Activated CD4-positive, alpha-beta T cell treated with anti-CD3 and anti-CD28 coated beads, Interleukin-2, amount 10 ng/mL, durations not matched to agents 24 days and 14 days (primary cell): ENCODE data around the gene ROCK2. TPM values are rescaled to one million over a fixed set of nuclear protein-coding genes. Genes with fewer than 3 reads are reported as not detected.
"Not testable (repeated sequence)": the region's sequence is repeated elsewhere in the genome, so short reads cannot be mapped to it uniquely, and the experiment has no call there.

ENCODE experiments used
- DNase-seq: peaks from one replicate; pipeline ENCODE4 v3.0.0; 2022
- H3K27ac Mint-ChIP-seq: one replicate; pipeline ENCODE4 v1.8.0; 2022; ENCODE audit warnings: mild to moderate bottlenecking, mixed read lengths
- H3K27me3 Mint-ChIP-seq: one replicate; pipeline ENCODE4 v1.8.0; 2022; ENCODE audit warnings: mixed read lengths
- H3K36me3 Mint-ChIP-seq: one replicate; pipeline ENCODE4 v1.8.0; 2022; ENCODE audit warnings: low read depth, mild to moderate bottlenecking, mixed read lengths
- H3K4me1 Mint-ChIP-seq: one replicate; pipeline ENCODE4 v1.8.0; 2021; ENCODE audit warnings: mixed read lengths
- H3K4me3 Mint-ChIP-seq: one replicate; pipeline ENCODE4 v1.8.0; 2022; ENCODE audit warnings: mild to moderate bottlenecking, moderate library complexity, mixed read lengths
- H3K9me3 Mint-ChIP-seq: one replicate; pipeline ENCODE4 v1.8.0; 2021; ENCODE audit warnings: mixed read lengths
- intact Hi-C: fragments of 100-400 bp; cut with micrococcal nuclease; formaldehyde crosslinking; loops from one replicate; pipeline ENCODE4 v1.15.1; 2023
- total RNA-seq: library from RNA; stranded (reverse); gene quantifications from 2 replicates; pipeline ENCODE4 v1.2.3, GENCODE V29; 2022

Gene ROCK2
- total RNA-seq, 1 donor from 2014 or later, result 24.4 TPM

DNA sequence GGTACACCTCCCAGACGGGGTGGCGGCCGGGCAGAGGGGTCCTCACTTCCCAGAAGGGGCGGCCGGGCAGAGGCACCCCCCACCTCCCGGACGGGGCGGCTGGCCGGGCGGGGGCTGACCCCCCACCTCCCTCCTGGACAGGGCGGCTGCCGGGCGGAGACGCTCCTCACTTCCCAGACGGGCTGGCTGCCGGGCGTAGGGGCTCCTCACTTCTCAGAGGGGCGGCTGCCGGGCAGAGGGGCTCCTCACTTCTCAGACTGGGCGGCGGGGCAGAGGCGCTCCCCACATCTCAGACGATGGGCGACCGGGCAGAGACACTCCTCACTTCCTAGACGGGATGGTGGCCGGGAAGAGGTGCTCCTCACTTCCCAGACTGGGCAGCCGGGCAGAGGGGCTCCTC is 179.4 kb downstream of the ROCK2 start:
- H3K4me3 Mint-ChIP-seq, H3K9me3 Mint-ChIP-seq, H3K4me1 Mint-ChIP-seq, DNase-seq, intact Hi-C loops, H3K36me3 Mint-ChIP-seq, H3K27ac Mint-ChIP-seq, H3K27me3 Mint-ChIP-seq: not testable (repeated sequence)

DNA sequence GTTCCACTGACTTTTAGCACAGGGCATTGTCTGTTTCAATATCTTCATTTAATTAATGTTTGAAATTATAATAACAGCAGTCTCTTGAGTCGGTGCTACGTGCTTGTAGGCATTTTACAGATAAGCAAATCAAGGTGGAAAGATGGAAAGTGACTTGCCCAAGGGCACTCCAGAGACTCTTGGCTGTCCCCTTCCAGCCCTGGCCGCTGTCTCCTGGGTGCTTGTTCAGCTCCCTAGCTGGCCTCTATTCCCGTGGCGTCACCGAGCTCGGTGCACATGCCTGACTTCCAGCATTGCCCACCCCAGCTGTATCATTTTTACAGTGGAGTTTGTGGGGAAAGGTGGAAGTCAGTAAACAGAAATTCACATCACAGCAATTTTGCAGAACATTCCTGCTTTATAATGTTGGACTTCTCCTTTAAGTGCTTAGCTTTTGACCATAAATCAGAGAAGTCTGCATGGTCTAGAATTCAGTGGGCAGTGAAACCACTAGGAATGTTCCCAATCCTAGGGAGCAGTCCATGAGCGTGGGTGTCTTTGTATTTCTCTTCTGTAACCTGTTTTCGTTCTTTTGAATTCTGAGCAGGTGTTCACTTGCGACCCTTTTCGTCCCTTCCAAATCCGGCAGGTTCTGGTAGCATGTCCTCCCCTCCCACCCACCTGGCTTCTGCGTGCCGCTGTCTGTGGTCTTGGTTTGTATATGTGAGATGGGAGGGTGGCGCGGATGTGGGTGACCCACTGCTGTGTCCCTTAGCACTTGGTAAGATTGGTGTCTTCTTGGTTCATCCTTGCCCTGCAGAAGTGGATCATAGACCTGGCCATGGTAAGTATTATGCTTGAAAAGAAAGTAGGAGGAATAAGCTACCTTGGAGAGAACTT is 180.8 kb downstream of the ROCK2 start:
- Mint-ChIP-seq H3K36me3 (peaks cover 3% of the 10 kb centered on the region), H3K9me3 (no peaks in the 10 kb centered on the region), H3K27ac (no peak overlapping the region), H3K4me3 (no peak overlapping the region), H3K27me3 (no peaks in the 10 kb centered on the region), H3K4me1 (peaks cover 7% of the 10 kb centered on the region)
- no peak for DNase-seq
- intact Hi-C loops, result no loop called here

DNA sequence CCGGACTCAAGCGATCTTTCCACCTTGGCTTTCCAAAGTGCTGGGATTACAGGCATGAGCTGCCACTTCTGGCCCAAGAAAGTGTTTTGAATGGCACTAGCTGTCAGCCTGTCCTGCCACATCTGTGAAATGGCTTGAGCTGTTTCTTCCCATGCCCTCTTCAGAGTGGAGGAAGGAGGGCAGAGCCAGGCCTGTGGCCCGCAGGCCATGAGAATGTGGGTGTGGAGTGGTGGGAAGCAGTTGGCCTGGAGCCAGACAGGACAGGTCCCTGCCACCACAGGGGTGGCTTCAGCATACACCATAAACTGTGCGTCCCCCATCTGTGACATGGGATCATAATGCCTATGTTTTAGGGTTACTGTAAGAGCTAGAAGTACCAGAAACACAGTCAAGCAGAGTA is 182.7 kb downstream of the ROCK2 start:
- no peak overlapping the region for H3K4me3 Mint-ChIP-seq

DNA sequence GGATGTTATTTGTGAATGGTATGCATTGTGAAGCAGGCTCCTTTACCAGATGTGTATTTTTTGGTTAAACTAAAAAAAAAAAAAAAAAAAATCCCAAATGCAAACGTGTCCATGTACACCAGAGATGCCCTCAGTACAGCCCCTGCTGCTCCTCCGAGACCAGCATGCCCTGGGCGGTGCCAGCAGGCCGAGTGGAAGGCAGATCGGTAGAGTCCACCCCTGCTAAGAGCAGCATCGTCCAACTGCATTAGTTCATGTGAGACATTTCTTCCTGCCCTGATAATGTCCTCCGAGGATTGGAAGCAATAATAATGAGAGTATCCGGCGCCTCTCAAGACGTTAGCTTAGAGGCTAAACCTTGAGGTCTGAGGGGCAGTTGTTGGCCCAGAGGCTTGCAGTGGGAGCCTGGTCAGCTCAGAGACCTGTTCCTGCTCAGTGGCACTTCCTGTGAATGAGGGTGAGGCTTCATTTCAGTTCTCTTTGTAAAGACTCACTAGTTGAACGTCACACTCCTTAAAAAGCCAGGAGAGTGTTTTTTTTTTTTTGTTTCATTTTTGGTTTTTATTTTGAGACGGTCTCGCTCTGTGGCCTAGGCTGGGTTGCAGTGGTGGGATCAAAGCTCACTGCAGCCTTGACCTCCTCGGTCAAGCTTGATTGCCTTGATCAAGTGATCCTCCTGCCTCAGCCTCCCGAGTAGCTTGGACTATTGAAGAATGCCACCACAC is 183.5 kb downstream of the ROCK2 start:
- no peaks in the 10 kb centered on the region for H3K9me3 Mint-ChIP-seq

More for the DNA sequence above, 182.7 kb downstream of the ROCK2 start:
- no peaks in the 10 kb centered on the region for H3K27me3 Mint-ChIP-seq
- peaks cover 7% of the 10 kb centered on the region for H3K4me1 Mint-ChIP-seq
- intact Hi-C loops, result no loop called here
- no peak for DNase-seq
- peaks cover 3% of the 10 kb centered on the region for H3K36me3 Mint-ChIP-seq
- no peak overlapping the region for H3K27ac Mint-ChIP-seq
- H3K9me3 Mint-ChIP-seq, result no peaks in the 10 kb centered on the region

DNA sequence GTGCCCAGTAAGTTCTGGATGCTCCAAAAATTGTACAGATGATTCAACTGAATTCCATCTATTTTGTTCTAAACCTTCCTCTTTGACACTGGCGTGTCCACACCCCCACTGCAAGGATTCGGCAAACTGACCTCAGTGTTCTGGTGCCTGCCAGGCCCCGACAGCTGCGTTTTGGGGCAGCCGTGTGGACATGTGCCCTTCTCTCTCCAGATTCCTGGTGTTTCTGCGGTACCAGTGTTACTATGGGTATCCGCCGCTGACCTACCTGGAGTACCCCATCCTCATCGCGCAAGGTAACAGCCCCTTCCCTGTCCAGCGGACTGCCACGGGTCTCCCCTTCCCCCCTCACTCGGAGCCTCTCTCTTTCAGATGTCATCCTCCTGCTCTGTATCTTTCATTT is 184.2 kb downstream of the ROCK2 start:
- peaks cover 11% of the 10 kb centered on the region for H3K4me1 Mint-ChIP-seq
- peaks cover 3% of the 10 kb centered on the region for H3K36me3 Mint-ChIP-seq
- DNase-seq, result no peak
- no peaks in the 10 kb centered on the region for H3K27me3 Mint-ChIP-seq
- H3K9me3 Mint-ChIP-seq, result no peaks in the 10 kb centered on the region
- intact Hi-C loops, result no loop called here
- no peak overlapping the region for H3K4me3 Mint-ChIP-seq
- H3K27ac Mint-ChIP-seq, result peak overlapping the region; percentile 85

More for the DNA sequence above, 183.5 kb downstream of the ROCK2 start:
- intact Hi-C loops, result no loop called here
- Mint-ChIP-seq H3K4me3 (peak overlapping the region; percentile 17), H3K27me3 (no peaks in the 10 kb centered on the region), H3K27ac (peak overlapping the region; percentile 85), H3K4me1 (peaks cover 10% of the 10 kb centered on the region), H3K36me3 (peaks cover 3% of the 10 kb centered on the region)
- DNase-seq, result peak; percentile 74

DNA sequence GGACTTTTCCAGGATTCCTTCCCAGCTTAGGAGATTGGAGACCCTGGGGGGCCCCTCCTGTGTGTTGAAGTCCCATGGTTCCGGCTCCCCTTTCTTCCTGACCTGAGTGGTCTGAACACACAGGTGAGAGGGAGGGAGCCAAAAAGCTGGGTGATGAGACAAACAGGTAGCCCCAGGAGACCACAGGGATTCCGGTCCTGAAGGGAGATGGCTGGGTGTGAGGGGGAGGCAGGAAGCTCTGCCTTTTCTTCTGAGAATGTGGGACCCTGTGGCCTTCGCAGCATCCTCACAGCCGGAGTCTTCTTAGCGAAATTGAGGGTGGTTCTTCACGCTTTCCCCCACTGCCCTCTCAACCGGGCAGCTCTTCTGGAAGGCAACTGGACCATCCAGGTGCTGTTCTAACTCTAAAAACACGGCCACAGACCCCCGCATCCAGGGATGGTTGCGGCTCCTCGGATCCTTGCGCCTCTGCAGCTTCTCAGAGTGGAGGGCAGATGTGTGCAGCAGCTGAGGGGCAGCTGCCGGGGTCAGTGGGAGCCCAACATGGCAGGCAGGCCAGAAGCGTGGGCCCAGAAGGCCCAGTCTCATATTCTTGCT is 184.8 kb downstream of the ROCK2 start:
- intact Hi-C loops, result no loop called here
- no peaks in the 10 kb centered on the region for H3K27me3 Mint-ChIP-seq
- DNase-seq, result no peak
- H3K27ac Mint-ChIP-seq, result no peak overlapping the region
- no peaks in the 10 kb centered on the region for H3K9me3 Mint-ChIP-seq
- H3K4me3 Mint-ChIP-seq, result no peak overlapping the region
- peaks cover 12% of the 10 kb centered on the region for H3K4me1 Mint-ChIP-seq
- H3K36me3 Mint-ChIP-seq, result peaks cover 3% of the 10 kb centered on the region

DNA sequence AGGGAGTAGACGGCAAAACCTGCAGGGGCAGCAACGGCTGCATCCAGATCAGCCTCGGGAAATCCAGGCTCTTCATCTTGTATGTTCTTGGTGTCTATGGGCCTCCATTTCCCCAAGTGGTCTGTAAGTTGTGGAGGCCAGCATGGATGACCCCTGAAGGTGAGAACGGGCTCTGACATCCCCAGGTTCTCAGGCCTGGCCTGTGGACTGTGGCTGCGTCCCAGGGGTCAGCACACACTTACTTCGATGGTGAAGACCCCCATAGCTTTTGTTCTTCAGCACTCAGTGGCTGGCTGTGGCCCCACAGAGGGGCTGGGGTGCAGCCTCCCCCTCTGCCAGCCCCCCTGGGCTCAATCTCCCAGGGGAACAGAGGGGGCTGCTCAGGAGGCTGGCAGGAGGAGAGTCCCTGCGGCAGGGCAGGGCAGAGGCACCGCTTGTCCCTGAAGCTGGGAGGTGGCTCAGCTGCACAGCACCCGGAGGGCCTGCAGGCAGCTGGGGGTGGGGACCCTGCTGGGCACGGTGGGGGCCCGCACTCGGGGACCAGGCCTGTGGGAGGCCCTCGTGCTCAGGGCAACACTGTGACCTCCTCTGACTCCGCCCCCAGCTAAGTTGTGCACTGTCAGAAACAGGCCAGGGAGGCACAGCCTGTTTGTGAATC is 185.4 kb downstream of the ROCK2 start:
- no peak for DNase-seq
- intact Hi-C loops, result no loop called here

DNA sequence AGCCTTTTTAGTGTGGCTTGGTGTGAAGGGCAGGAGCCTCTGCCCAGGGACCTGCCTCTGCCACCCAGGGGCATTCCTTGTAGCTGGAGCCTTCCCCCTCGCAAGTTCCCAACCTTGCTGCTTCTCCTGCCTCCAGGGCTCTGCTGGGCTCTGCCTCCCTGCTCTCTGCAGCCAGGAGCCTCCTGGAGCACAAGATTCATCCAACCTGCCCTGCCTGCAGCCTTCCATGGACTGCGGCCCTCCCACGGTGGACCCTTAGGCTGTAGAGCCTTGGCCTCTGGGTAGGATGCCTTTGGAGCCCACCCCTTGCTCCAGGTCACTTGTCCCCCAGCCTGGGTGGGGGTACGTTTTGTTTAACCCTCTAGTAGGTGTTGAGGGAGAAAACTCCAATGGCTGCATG is 186.7 kb downstream of the ROCK2 start:
- peaks cover 14% of the 10 kb centered on the region for H3K4me1 Mint-ChIP-seq
- intact Hi-C loops, result no loop called here
- H3K27ac Mint-ChIP-seq, result no peak overlapping the region
- no peaks in the 10 kb centered on the region for H3K9me3 Mint-ChIP-seq
- no peak overlapping the region for H3K4me3 Mint-ChIP-seq
- no peaks in the 10 kb centered on the region for H3K36me3 Mint-ChIP-seq
- H3K27me3 Mint-ChIP-seq, result peaks cover 1% of the 10 kb centered on the region
- no peak for DNase-seq

More for the DNA sequence above, 185.4 kb downstream of the ROCK2 start:
- no peak overlapping the region for H3K4me3 Mint-ChIP-seq
- H3K9me3 Mint-ChIP-seq, result no peaks in the 10 kb centered on the region
- peaks cover 3% of the 10 kb centered on the region for H3K36me3 Mint-ChIP-seq
- no peak overlapping the region for H3K27ac Mint-ChIP-seq
- H3K27me3 Mint-ChIP-seq, result no peaks in the 10 kb centered on the region
- peaks cover 15% of the 10 kb centered on the region for H3K4me1 Mint-ChIP-seq

DNA sequence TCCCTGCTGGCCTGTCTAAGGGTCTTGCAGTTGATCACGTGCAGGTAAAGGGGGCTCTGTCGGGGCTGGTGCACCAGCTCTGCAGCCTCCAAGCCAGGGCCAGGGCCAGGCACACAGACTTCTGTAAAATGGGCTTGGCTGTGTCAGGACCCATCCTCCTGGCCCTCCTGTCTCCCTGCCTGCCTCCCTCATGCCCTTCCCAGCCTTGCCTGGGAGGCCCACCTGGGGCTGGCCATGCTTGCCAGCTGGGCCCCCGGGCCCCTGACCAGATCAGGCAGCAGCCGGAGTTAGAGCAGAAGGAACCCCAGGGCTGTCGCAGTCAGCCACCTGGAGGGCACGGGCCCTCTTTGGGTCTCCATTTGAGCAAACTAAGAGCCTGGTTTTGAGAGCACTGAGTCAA is 187.1 kb downstream of the ROCK2 start:
- Mint-ChIP-seq H3K4me3 (no peak overlapping the region), H3K27ac (no peak overlapping the region)

DNA sequence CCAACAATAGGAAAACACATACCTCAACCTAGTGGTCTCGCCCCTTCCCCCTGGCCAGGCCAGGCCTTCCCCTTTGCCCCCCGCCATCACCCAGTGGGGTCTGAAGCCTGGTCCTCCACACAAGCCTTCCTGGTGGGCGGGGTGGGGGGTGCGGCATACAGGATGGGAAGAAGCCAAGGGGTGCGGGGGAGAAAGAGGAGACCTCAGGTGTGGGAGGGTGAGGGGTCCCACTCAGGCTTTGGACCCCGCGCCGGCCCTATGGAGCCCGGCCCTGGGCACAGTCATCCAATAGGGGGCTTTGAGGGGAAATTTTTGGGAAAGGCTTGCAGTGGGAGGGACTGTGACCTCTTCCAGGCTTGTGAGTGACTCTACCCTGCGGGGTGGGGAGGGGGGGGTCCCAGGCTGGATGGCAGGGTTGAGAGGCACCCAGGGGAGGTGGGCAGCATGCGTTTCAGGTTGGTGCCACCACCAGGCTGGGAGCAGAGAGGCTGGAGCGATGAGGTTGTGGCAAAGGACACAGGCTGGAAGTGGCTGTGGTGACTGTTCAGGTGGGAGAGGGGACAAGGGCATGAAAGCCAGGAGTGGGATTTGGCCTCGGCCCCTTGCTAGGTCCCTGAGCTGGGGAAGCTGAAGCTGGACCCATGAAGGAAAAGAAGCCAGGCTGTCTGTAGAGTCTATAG is 187.9 kb downstream of the ROCK2 start:
- H3K27ac Mint-ChIP-seq, result no peak overlapping the region
- no peak for DNase-seq
- no peaks in the 10 kb centered on the region for H3K36me3 Mint-ChIP-seq

More for the DNA sequence above, 187.1 kb downstream of the ROCK2 start:
- Mint-ChIP-seq H3K27me3 (peaks cover 2% of the 10 kb centered on the region), H3K36me3 (no peaks in the 10 kb centered on the region), H3K4me1 (peaks cover 14% of the 10 kb centered on the region), H3K9me3 (no peaks in the 10 kb centered on the region)
- intact Hi-C loops, result no loop called here
- no peak for DNase-seq

DNA sequence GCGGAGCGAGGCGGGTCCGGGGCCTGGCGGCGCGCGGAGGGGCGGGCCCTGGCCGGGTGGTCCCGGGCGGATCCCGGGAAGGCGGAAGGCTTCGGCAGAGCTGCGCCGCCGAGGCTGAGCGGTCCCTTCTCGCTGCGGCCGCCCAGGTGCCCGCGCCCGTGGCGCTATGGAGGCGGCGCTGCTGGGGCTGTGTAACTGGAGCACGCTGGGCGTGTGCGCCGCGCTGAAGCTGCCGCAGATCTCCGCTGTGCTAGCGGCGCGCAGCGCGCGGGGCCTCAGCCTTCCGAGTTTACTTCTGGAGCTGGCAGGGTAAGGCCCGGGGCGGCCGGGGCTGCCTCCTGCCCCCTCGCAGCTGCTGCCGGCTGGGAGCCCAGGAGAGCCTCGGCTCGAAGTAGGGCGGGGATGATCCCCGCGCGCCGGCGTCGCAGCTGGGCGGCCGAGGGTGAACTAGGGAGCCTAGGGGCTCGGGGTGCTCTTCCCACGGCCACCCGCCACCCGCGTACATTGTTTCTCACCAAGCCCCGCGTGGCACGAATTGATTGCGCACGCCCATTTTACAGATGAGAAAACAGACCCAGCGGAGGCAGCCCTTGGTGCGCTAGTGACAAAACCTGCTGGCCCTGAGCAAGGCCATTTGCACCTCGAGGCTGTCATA is 188.9 kb downstream of the ROCK2 start, which contains the start of gene SLC66A3:
TSS of gene SLC66A3 (plus strand) at position 87 of the 655 bp plus-strand sequence. CDS start at position 167, 80 bp downstream.
- H3K9me3 Mint-ChIP-seq, result no peaks in the 10 kb centered on the region
- H3K27ac Mint-ChIP-seq, result peak within 1 kb of the TSS; percentile 88
- no peaks in the 10 kb centered on the region for H3K36me3 Mint-ChIP-seq
- peaks cover 8% of the 10 kb centered on the region for H3K27me3 Mint-ChIP-seq
- peaks cover 8% of the 10 kb centered on the region for H3K4me1 Mint-ChIP-seq
- H3K4me3 Mint-ChIP-seq, result peak within 1 kb of the TSS; percentile 86
- intact Hi-C loops, result loop anchor here (1.0 kb wide), 4 partner anchors 23 to 429 kb away; partner anchors contain the start of genes E2F6 and ROCK2
- DNase-seq, result no peak

More for the DNA sequence above, 187.9 kb downstream of the ROCK2 start:
- Mint-ChIP-seq H3K27me3 (peaks cover 6% of the 10 kb centered on the region), H3K4me3 (peak overlapping the region; percentile 86), H3K9me3 (no peaks in the 10 kb centered on the region), H3K4me1 (peaks cover 14% of the 10 kb centered on the region)
- intact Hi-C loops, result no loop called here

DNA sequence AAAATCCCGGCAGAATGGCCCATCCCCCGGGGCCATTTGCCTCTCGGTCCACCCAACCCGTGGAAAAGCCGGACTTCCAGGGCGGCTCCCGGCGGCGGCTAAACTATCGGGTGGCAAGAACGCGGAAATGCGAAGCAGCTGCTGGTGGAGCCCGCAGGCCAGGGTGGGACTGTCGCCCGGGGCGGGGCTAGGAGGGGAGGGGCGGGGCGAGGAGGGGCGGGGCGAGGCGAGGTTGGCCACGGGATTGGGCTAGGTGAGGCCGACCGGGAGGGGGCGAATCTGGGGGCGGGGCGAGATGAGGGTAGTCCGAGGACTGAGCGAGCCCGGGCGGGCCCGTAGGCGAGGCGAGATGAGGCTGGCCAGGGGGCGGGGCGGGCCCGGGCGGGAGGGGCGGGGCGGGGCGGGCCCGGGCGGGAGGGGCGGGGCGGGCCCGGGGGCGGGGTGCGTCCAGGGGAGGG is 189.5 kb downstream of the ROCK2 start:
- Mint-ChIP-seq H3K27me3 (peaks cover 8% of the 10 kb centered on the region), H3K36me3 (no peaks in the 10 kb centered on the region), H3K4me3 (peak overlapping the region; percentile 86), H3K9me3 (no peaks in the 10 kb centered on the region), H3K4me1 (peaks cover 8% of the 10 kb centered on the region), H3K27ac (peak overlapping the region; percentile 88)
- intact Hi-C loops, result loop anchor here (1.0 kb wide), 4 partner anchors 23 to 429 kb away; partner anchors contain the start of genes E2F6 and ROCK2
- DNase-seq, result peak; percentile 98
